Stomach (tissue), 9 donors: Measurements from ENCODE around the gene BPIFA2. TPM values are rescaled to one million over a fixed set of nuclear protein-coding genes. Genes with fewer than 3 reads are reported as not detected.

Experiments used
- DNase-seq, 2 donors: peaks; one replicate each; pipeline versions ENCODE4 v3.0.0 to v3.0.0-alpha.2; 2013 to 2019
- H3K27ac ChIP-seq, 5 donors: fragments of 200-600 bp in 4 of 5; sonication (generic) in 4 of 5; one replicate each; pipeline ENCODE4 v1.5.1; 2013 to 2019; ENCODE audit warnings: mild to moderate bottlenecking in 1 of 5, moderate library complexity in 1 of 5
- H3K27me3 ChIP-seq, 3 donors: fragments of 200-600 bp; sonication (generic); one replicate each; pipeline ENCODE4 v1.5.1; 2017 to 2019; ENCODE audit warnings: mixed run types in 1 of 3
- H3K36me3 ChIP-seq, 4 donors: fragments of 200-600 bp; sonication (generic); 1 replicate in 3 of 4; 2 replicates in 1 of 4; pipeline ENCODE4 v1.5.1; 2016 to 2019
- H3K4me1 ChIP-seq, 4 donors: fragments of 200-600 bp; sonication (generic); one replicate each; pipeline ENCODE4 v1.5.1; 2016 to 2019
- H3K4me3 ChIP-seq, 4 donors: fragments of 200-600 bp; sonication (generic) in 3 of 4; one replicate each; pipeline ENCODE4 v1.5.1; 2016 to 2019; ENCODE audit warnings: mild to moderate bottlenecking in 1 of 4
- H3K9me3 ChIP-seq, 4 donors: fragments of 200-600 bp; sonication (generic); one replicate each; pipeline ENCODE4 v1.5.1; 2016 to 2019
- CTCF ChIP-seq, 7 experiments: fragments of 450-650 bp in 4 of 7; fragments of 200-600 bp in 3 of 7; sonication (generic) in 3 of 7; IDR thresholded peaks; one replicate each; pipeline ENCODE4 v1.5.1; 2016 to 2019; ENCODE audit warnings: antibody characterized with exemption in 7 of 7, control low read depth in 2 of 7, mild to moderate bottlenecking in 1 of 7
- EP300 ChIP-seq: sonication (generic); formaldehyde crosslinking; IDR thresholded peaks from one replicate; pipeline ENCODE4 v1.6.1; 2017; ENCODE audit warnings: antibody characterized with exemption
- POLR2A ChIP-seq, 4 donors: fragments of 450-650 bp; IDR thresholded peaks; one replicate each; pipeline ENCODE4 v1.6.1; 2016; ENCODE audit warnings: antibody characterized with exemption in 4 of 4, control low read depth in 2 of 4, mild to moderate bottlenecking in 1 of 4, moderate library complexity in 1 of 4
- POLR2AphosphoS5 ChIP-seq, 3 donors: sonication (generic); formaldehyde crosslinking; IDR thresholded peaks; one replicate each; pipeline ENCODE4 v1.6.1; 2016; ENCODE audit warnings: antibody characterized with exemption in 3 of 3
- WGBS, 5 donors: extraction: QIAGEN DNeasy Blood & Tissue Kit in 3 of 5; methylation state at CpG; one replicate each; pipeline versions ENCODE4 v1.1.5 to v1.1.7; 2013 to 2018; 5-methylcytosine and 5-hydroxymethylcytosine counted together
- intact Hi-C: fragments of 100-400 bp; cut with DNase I; formaldehyde crosslinking; loops from one replicate; pipeline ENCODE4 v1.15.1; 2023; ENCODE audit warnings: low total_unique reads
- polyA plus RNA-seq, 3 donors: library from polyadenylated mRNA; stranded (reverse); fragments of 200-250 nt; gene quantifications; one replicate each; pipeline ENCODE4 v1.2.3, GENCODE V29; 2013
- total RNA-seq, 5 donors: library from RNA; depleted of rRNA; stranded (reverse); fragments of >200 nt; gene quantifications; one replicate each; pipeline versions ENCODE4 v1.1.0 to v1.2.3, GENCODE V29; 2014 to 2016
- donor health status: healthy with polysubstance abuse.
- donor health status: Bipolar disorder and iron deficiency.
- donor health status: healthy.

BPIFA2 gene
- total and polyA plus RNA-seq, 8 donors: not detected

DNA sequence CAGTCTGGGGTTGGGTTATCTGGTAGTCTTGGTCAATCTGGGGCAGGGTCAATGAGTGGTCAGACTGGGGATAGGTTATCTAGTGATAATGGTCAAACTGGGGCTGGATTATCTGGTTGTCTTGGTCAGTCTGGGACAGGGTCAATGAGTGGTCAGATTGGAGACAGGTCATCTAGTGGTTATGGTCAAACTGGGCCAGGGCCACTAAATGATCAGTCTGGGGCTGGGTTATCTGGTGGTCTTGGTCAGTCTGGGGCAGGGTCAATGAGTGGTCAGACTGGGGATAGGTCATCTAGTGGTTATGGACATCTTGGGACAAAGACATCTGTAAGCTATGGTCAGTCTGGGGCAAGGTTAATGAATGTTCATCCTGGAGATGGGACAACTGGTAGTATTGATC is 28.5 kb upstream of the BPIFA2 start:
- peak in 1 of 2 donors; percentile 21 for DNase-seq
- Histone ChIP-seq H3K36me3 (no peaks in the 10 kb centered on the region), H3K4me3 (no peak overlapping the region), H3K27ac (no peak overlapping the region), H3K27me3 (peaks cover 0 to under 1% (median 0%) of the 10 kb centered on the region in 3 donors), H3K9me3 (peaks cover 0 to 4% (median 0%) of the 10 kb centered on the region in 4 donors), H3K4me1 (no peaks in the 10 kb centered on the region)
- no peak for TF ChIP-seq POLR2A (IDR thresholded peaks at IDR 0.05)
- no peak for TF ChIP-seq EP300
- no peak for TF ChIP-seq CTCF (IDR thresholded peaks at IDR 0.05)
- TF ChIP-seq POLR2AphosphoS5 (IDR thresholded peaks at IDR 0.05): no peak
- intact Hi-C loops: no loop called here

DNA sequence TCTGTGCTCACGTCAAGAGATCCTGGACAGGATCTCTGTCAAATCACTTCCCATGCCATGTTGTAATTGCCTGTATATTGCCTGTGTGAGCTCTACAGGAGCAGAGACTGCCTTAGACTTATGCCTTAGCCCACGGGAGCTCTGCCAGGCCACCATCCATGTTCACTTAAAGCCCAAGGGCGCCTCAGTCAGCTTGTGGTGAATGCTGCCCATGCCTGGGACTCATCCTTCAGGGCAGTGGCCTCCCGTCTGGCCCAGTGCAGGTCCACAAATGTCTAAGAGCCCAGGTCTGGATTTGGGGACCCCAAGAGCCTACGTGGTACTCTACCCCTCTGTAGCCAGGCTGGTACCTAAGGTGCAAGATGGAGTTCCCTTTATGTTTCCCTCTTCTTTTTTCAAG is 22.4 kb upstream of the BPIFA2 start:
- Histone ChIP-seq H3K27ac (no peak overlapping the region), H3K36me3 (no peaks in the 10 kb centered on the region), H3K9me3 (no peaks in the 10 kb centered on the region), H3K27me3 (peaks cover 0 to 19% (median 4%) of the 10 kb centered on the region in 3 donors), H3K4me3 (no peak overlapping the region), H3K4me1 (no peaks in the 10 kb centered on the region)
- 77 to 86% (median 83%) methylated on average over 5 of the region's 5 CpGs for WGBS, 5 donors
- DNase-seq: no peak
- intact Hi-C loops: no loop called here
- TF ChIP-seq POLR2A (IDR thresholded peaks at IDR 0.05): no peak
- TF ChIP-seq POLR2AphosphoS5 (IDR thresholded peaks at IDR 0.05): no peak
- TF ChIP-seq CTCF (IDR thresholded peaks at IDR 0.05): no peak
- no peak for TF ChIP-seq EP300

DNA sequence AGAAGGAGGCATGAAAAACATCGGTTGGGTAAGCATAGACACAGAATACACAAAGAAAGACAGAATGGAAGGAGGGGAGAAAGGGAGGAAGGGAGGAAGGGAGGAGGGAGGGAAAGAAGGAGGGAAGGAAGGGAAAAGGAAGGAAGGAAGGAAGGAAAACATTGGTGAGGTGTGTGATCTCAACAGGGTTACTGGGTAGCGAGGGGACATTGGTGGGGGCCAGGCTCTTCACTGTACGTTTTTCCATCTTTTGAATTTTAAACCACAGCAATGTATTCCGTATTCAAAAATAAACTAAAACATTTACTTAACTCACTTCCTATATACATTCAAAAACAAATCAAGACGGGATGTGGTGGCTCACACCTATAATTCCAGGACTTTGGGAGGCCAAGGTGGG is 20.7 kb upstream of the BPIFA2 start:
- Histone ChIP-seq H3K27ac (no peak overlapping the region), H3K36me3 (no peaks in the 10 kb centered on the region), H3K9me3 (no peaks in the 10 kb centered on the region), H3K4me3 (no peak overlapping the region), H3K27me3 (peaks cover 0 to 19% (median 4%) of the 10 kb centered on the region in 3 donors), H3K4me1 (no peaks in the 10 kb centered on the region)
- intact Hi-C loops: no loop called here
- no peak for TF ChIP-seq POLR2AphosphoS5 (IDR thresholded peaks at IDR 0.05)
- no peak for TF ChIP-seq EP300
- no peak for TF ChIP-seq POLR2A (IDR thresholded peaks at IDR 0.05)
- TF ChIP-seq CTCF (IDR thresholded peaks at IDR 0.05): no peak
- WGBS, 5 donors: 77 to 91% (median 85%) methylated on average over 5 of the region's 5 CpGs
- no peak for DNase-seq

GRCh38 chr20:33148040-33148439 is 19.9 kb upstream of the BPIFA2 start:
- TF ChIP-seq EP300: no peak
- TF ChIP-seq POLR2A (IDR thresholded peaks at IDR 0.05): no peak
- no peak for TF ChIP-seq POLR2AphosphoS5 (IDR thresholded peaks at IDR 0.05)
- TF ChIP-seq CTCF (IDR thresholded peaks at IDR 0.05): no peak
- Histone ChIP-seq H3K4me3 (no peak overlapping the region), H3K27ac (no peak overlapping the region), H3K9me3 (no peaks in the 10 kb centered on the region), H3K27me3 (peaks cover 0 to 25% (median 4%) of the 10 kb centered on the region in 3 donors), H3K4me1 (no peaks in the 10 kb centered on the region), H3K36me3 (no peaks in the 10 kb centered on the region)
- DNase-seq: peak in 1 of 2 donors; percentile 11
- 84 to 93% (median 89%) methylated on average over 4 of the region's 4 CpGs for WGBS, 5 donors
- intact Hi-C loops: no loop called here
